ENCODE measurements around the gene UTS2B.

The UTS2B gene

DNA sequence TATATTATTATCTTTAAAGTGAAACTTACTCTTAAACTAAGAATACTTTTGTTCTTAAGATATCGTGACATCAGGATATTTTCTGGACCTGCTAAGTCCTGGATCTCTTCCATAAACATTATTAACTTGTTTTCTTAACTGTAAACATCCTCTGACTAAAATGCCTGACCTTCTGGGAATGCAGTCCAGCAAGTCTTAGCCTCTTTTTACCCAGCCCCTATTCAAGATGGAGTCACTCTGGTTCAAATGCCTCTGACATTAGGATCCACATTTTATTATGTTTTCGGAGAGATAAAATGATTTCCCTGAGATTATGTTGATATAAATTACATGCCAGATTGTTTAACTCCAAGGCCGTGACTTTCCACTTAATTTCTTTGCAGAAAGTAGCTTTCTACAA, 93.7 kb downstream of the UTS2B start:
- DNase-seq: no peak

DNA sequence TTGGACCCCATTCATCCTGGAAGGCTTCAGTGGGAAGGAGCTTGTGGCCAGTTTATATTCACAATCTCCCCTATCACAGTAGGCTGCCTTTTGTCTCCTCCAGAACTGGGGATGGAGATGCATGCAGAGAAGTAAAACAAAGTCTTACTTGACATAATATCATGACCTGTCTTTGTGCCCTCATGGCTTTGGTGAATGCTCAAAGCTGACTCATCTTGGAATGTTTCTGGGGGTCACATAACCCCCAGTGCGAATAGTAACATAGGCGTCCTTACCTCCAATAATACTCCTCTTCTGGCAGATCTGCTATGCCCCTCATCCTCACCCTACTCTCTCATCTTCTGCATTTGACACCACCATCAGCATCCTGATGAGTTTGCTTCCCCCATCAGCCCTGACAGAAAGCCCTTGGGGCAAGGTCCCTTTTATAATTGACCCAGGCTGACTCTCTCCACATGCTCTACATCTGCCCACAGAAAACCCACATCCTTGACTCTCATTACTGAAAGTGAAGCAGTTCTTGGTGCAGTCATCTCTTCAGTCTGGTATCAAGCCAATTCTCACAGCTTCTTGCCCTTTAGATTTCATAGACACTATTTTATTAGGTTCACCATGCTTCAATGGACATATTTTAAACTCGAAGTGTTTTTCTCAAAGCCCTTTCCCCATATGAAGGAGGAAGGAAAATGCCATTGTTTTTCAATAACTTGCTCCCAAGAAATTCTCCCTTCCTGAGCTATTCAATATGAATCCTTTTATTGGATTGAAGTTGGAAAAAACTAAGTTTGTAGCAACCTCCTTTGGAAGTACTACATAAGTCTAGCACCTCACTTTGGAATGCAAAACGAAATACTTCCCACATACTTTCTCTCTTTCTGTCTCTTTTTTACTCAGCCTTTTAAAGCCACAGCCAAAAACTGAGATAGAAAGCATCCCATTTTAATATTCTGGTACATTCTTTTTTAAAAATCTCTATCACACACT, 94.7 kb downstream of the UTS2B start:
- DNase-seq: no peak

DNA sequence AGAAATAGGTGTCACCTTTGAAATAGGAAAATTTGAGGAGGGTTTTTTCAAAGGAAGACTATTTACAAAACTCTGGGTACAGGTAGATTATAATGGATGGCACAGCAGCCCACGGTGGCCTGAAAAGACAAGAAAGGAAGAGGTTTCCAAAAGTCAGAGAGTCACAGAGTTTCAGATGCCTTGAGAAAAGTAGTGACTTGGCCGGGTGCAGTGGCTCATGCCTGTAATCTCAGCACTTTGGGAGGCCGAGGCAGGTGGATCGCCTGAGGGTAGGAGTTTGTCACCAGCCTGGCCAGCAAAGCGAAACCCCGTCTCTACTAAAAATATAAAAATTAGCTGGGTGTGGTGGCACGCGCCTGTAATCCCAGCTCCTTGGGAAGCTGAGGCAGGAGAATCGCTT, 96.1 kb downstream of the UTS2B start:
- DNase-seq: no peak

DNA sequence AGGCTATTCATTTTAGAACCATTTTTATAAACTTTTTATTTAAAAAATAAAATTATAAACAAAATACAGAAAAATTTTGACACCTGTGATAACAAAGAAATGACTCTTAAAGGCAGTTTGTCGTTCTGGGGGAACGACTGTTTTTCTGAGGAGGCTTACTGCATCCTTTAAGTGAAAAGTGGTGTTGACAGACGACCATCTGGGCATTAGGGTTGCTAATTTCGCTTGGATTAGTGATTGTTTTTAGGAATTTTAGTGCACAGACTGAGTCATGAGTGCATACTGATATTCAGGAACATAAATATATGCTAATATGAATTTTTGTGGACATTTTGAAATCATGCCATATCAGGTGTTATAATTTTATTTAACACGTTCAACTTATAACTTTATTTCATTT, 102.8 kb downstream of the UTS2B start:
- no peak for DNase-seq

DNA sequence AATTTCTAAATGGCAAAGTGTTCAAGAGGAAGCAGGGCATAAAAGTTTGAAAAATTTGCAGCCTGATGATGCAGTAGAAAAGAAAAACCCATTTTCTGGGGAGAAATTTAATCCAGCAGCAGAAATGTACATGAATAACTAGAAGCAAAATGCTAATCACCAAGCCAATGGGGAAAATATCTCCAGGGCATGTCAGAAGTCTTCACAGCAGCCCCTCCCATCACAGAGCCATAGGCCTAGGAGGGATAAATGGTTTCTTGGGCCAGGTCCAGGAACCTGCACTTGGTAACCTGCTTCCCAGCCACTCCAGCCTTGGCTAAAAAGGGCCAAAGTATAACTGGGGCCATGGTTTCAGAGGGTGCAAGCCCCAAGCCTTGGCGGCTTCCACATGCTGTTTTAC, 108.7 kb downstream of the UTS2B start:
- no peak for DNase-seq

DNA sequence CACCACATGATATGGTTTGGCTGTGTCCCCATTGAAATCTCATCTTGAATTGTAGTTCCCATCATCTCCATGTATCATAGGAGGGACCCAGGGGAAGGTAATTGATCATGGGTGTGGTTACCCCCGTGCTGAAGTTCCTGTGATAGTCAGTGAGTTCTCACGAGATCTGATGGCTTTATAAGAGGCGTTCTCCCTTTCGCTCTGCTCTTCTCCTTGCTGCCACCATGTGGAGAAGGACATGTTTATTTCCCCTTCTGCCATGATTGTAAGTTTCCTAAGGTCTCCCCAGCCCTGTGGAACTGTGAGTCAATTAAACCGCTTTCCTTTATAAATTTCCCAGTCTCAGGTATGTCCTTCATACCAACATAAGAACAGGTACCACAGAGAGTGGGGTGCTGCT, 109.4 kb downstream of the UTS2B start:
- no peak for DNase-seq

DNA sequence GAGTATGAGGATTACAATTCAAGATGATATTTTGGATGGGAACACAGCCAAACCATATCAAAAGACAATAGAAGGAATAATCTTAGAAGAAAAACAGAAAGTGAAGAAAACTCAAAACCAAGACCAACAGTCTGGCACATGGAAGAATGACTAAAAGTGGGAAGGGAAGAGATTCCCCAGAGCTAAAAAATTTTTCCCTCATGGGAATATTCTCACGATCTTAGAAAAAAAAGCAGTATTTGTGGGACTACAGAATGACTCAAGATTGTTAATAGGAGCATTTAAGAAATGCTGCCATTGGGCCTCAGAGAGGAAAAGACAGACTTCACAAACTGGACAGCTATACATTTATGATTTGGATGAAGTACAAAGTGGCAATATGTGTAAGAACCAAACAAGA, 113.0 kb downstream of the UTS2B start:
- DNase-seq: no peak

Data from NCI-H187 treated with DMSO at 0.1 percent for 48 hours (cell line).